HG02678 (cell line): ENCODE results near the gene CACNA1C.

ENCODE experiments used
- ATAC-seq: cut with Tn5 transposase; IDR thresholded peaks from one replicate; pipeline ENCODE4 v1.9.1; 2021; ENCODE audit warnings: mild to moderate bottlenecking, moderate library complexity; ENCODE audit not compliant: unreplicated experiment

CACNA1C gene

DNA sequence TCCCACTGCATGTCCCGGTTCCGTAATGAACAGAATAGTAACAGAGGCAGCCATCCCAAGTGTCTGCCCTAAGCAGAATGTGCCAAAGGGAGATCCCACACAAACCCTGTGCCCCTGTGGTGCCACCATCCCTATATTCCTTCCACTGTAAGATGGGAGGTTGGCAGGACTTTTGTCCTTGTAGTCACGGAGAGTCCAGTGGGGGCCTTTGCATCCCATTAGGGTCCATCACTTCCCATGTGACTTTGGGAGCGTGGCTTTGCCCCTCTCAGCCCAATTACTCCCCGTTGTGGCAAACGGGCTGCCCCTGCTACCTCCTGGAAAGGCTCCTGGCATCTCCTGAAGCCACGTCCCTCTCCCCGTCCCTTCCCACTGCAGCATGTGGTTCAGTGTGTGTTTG is 552.5 kb downstream of the CACNA1C start:
- no peak for ATAC-seq

DNA sequence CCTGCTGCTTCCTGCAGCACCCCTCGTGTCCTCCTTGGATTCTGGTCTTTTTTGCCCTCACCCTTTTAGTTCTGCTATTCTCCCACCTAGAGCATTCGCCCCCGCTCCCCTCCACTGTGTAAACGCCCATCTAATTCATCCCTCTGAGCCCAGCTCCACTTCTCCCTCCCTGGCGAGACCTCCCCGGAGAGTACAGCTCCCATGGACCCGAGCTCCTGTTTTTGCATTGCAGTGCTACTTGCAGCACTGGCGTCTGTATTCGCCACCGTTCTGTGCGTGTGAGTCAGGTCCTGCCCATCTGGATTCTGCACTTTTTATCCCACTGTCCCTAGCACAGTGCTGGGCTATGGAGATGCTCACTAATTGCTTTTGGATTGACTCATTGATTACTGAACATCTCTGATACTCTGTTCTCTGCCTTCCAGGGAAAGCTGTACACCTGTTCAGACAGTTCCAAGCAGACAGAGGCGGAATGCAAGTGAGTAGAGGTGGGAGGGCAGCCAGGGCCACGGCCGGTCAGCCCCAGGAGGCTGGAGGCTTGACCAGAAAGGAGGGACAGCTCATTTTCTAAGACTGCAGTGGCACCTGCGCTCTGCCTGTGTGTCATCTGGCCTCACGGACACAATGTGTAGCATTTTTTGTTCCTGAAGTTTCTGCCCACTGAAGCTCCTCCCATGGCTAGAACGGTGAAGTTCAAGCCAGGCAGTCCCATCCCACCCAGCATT is 553.6 kb downstream of the CACNA1C start:
- ATAC-seq: no peak

DNA sequence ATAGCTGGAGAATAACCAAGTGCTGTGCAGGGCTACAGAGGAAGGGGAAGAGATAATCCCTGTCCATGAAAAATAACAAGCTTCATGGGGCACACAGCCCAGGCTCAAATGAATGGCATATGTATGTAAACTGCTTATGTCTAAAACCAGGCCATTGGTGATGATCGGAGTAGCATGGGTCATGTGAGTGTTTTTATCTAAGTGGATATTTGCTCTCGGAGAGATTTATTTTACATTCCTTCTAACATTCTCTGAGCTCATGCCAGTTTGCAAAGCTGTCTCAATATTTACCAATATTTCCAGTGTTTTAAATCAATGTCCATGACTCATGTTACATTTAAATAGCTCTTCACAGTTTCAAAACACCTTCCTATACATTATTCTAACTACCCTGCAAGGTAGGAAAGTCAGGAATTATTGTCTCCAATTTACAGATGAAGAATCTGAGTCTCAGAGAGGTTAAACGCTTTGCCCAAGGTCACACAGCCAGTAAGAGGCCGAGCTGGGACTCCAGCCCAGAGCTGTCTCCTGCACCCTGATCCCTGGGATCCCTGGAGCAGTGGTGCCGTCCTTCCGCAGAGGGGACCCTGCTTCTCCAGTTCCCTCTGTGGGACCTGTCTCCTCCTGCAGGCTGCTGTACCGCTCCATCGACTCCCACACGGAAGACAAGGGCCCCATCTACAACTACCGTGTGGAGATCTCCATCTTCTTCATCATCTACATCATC is 555.3 kb downstream of the CACNA1C start:
- ATAC-seq: no peak

DNA sequence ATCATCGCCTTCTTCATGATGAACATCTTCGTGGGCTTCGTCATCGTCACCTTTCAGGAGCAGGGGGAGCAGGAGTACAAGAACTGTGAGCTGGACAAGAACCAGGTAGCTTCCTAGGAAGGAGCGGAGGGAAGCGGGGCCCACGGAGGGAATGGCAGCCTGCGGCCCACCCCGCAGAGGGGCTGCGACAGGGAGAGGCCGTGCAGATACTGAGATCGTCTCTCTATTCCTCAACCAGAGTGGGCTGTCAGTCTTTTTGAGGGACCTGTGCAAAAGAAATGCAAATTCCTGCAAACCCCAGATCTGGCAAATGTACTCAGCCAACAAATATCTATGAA is 555.8 kb downstream of the CACNA1C start:
- ATAC-seq: no peak

DNA sequence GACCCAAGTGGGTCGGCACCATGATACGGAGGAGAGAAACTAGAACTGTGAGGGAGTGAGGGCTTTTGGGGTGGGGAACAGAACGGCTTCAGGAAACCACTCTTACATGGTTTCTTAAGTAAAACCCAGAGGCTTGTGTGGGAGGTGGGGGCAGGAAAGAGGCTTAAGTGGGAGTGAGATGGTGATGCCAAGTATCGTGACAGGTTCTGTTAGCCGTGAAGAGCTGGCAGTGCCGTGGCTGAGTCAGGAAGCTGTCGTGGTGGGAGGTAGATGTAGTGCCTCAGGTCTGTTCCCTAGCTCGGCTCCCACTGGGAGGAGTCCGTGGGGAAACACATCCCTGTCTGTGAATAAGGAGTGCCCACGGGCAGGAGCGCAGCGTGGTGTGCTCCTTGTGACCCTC is 556.2 kb downstream of the CACNA1C start:
- no peak for ATAC-seq

DNA sequence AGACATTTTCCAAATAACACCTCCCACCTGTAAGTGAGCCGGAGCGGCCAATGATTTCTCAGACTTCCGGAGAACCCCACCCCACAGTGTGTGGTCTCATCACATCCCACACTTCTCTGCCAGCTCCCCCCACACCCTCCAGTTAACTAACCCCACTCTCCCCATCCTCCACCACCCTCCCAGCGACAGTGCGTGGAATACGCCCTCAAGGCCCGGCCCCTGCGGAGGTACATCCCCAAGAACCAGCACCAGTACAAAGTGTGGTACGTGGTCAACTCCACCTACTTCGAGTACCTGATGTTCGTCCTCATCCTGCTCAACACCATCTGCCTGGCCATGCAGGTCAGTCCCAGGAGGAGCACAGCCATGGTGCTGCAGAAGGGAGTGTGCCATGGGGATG is 557.6 kb downstream of the CACNA1C start:
- ATAC-seq: no peak

DNA sequence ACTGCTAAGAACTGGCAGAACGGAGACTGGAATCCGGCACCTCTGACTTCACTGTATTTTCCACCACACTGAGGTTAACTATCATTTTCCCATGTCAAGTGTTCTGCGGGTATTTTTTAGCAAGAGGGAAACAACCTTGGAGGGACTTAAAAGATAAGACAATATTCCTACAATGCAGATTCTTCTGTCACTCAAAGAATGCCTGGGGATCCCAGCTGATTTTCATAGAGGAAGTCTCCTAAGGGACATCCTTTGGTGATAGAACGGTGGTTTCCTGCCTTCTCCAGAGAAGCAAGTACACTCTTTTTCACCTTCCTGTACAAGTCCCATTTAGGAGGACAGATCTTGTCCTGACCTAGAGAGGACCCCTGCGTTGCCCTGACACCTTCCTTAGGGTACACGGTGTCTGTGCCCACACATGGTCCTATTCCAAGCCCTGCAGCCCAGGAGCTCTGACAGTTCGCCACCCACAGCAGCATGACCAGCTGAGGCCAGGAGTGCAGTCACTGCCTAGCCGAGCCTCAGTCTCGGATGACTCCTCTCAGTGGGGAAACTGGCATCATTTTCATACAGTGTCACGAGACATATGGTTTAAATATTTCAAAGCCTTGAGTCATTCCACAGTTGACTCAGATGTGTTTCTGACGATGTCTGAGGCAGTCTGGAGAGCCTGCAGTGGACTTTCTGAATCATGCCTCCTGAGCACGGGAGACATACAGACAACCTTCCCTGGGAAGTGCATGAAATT is 560.7 kb downstream of the CACNA1C start:
- ATAC-seq: no peak

DNA sequence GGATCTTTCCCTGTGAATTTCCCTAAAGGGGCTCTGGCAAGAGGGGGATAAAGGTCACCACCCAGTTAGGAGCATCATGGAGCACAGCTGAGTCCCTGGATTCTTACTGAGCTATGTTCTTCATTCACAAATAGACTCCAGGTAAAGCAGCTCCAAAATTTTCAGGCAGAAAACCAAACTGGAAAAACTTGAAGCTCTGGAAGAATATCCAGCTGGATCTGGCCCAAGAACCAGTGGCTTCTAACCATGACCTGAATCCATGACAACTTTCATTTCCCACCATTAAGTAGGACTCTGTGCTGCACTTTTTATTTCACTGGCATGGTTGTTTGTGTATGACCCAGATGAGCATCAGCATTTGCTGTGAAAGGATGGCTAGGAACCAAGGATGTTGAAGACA is 561.6 kb downstream of the CACNA1C start:
- no peak for ATAC-seq

DNA sequence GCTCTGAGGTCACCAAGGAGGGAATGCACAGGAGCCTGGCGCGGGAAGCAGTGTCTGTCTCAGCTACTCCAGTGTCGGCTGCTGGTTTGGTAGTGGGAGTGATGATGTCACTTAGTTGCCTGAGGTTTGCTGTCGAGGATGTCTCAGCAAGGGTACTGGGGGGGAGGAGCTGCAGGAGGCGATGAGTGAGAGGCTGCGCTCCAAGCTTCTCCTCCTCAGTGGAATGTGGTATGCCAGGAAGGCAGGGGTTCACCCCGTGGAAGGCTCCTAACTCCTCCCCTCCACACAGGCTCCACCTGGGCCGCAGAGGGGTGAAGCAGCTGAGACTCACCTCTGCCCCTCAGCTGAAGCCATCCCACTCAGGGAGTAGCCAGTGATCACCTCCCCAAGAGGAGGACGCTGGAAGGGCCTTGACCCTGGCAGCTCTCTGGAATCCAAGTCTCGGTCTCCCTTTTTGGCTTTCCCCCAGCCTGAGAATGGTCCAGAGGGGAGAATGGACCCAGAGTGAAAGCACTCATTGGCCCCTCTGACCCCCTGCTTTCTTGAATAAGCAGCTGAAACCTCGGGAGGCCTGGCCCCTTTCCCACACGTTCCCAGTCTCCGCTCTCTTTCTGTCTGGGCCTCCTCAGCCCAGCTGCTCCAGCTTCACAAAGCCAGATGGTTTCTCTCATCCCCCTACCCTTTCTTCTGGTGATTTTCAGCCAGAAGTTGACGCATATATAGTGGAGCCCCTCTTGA is 563.0 kb downstream of the CACNA1C start:
- no peak for ATAC-seq

DNA sequence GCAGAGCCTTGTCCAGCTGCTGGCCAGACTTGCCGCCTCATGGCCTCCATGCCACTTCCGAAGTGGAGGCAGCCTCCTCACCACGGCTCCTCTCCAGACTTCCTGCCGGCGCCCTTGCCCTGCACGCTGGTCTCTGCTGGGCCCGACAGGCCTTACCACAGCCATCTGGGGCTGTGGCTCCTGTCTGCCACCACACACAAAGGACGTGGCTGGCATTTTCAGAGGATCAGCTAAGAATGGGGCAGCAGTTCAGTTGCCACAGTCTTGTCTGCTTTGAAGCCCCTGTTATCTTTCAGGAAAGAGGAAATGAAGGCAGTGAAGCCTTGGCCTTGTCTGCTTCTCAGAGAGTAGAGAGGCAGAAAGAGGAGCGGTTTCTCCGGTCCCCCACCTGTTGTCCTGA is 564.0 kb downstream of the CACNA1C start:
- no peak for ATAC-seq

DNA sequence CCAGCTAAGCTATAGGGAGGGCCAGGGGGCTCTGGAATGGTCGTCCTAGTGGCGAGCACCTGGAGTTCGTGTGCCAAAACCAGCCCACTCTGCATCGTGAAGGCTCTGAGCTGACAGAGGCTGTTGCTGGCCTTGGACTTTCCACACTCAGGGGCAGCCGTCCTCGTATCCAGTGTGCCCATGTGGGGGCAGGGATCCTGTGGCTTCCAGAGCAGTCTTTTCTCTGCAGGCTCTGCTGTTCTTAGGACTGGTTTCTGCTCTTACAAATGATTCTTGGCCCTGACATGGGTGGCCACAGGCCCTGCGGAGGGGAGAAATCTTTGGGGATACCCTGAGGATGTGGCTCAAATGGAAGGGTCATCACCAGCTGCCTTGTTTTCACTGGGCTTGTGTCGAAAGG is 564.6 kb downstream of the CACNA1C start:
- no peak for ATAC-seq

DNA sequence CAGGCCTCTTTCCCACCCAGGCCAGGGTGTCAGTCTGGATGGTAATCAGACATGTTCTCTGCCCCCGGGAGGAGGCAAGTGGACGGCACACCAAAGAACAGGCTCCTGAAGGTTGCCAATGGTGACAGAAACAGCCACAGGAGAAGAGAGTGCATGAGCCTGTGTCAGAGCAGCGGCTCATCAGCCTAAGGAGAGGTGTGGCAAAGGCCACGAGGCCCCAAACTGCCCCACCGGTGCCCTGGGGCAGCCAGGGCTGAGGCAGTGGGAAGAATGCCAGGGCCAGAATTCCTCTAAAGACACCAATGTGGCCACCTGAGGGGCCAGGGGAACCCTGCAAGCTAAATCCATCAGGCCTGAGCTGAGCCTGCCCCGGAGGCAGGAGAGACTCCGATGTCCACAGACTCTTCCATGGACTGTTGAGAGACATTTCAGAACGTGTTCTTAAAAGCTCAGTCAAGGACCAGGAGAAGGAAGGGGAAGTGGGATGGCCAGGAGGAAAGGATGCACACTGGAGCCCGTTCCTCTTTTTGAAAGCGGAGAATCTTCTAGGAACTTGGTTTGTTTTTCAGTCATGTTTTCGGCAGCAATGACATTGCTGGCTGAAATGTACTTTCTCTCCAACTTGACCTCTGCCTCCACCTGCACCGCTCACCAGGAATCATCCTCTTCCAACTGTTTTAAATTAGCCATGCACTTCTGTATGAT is 565.7 kb downstream of the CACNA1C start:
- no peak for ATAC-seq

DNA sequence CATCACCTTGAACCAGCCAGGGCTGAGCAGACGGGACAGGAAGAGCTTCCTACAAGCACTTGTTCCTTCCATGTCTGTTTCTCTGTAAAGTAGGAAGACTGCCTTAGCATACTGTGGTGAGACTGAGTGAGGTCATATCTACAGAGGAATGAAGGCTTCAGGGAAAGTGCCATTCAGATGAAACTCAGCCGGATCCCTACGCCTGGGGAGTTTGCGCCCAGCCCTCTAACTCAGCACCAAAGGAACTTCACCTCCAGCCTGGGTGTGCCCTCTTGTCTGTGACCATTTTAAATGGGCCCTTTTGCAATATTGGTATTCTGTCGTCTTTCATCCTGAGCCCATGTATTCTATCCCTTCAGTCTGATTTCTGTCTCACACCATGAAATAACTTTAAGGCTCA is 566.3 kb downstream of the CACNA1C start:
- no peak for ATAC-seq

DNA sequence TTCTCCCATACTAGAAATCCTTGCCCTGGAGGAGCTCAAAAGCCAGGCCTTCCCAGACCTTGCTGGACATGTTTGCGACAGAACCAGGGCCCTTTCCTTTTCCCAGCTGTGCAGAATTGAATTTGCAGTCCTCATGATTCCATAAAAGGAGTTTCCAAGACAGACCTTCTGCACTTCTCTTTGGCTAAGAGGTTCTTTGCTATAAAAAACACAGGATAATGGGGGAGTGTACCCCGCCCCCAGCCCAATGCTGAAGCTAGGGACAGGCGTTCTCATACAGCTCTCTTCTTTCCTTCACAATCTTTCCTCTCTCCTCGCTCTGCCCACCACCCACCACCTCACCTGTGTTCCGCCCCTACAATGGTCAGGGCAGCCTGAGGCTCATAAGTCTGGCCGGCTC is 569.7 kb downstream of the CACNA1C start:
- ATAC-seq: no peak

DNA sequence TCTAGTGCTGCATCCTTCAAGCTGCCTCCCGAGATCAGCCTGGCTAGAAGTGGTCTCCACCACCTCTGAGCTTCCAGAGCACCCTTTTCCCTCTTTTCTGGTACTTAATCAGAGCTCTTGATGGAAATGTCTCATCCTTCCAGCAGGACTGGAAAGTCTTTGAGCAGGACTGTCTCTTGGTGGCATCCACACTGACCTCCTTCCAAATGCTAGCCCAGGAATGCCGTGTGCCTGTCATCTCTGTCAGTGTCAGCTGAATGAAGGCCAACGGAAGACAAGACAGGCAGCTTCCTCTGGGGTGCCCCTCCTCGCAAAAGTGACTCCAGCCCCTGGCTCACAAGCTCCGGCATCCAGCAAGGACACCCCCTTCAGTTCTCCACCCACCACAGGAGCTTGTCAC is 570.7 kb downstream of the CACNA1C start:
- ATAC-seq: no peak

DNA sequence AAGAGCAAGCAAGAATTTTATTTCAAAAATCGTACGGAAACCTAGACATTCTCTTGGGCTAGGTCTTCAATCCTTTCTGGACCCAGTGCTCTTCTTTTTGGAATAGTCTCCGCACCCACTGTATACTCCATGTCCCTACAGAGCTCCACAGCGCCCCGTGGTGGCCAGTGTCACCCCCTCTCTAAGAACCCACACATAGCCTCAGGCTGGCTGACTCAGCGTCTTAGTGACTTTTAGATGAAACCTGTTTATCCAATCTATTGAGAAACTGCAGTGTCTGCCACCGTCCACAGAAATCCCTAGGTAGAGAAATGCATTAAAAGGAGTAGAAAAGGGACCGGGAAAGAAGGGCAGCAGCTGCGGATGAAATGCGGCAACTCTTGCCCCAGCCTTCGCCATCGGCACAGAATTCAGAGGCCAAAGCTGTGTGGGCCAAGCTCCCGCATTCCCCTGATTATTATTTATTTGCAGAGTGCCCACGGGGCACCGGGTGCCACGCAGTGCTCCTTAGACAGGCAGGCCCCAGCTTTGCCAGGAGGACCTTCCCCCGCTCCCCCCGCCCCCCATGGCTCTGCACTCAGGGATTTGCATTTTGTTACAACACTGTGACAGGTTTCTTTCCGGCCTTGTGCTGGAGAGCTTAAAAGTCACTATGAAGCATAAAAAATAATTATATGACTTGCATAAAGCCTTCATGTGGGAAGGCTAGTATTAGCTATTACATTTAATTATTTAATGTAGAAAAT is 571.9 kb downstream of the CACNA1C start:
- ATAC-seq: no peak

DNA sequence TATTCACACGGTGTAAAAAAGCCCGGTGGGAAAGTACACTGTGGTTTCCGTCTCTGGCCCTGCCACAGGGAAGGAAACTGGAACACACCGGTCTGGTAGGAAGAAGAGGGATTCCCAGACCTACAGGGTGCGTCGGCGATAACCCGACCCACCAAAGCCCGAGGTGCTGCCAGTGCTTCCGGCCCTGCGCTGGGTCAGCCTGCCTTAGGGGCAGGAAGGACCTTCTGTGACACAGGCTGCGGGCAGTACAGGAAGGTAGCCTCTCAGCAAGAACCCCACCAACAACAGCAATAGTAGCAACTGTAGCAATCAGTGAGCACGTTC is 572.5 kb downstream of the CACNA1C start:
- no peak for ATAC-seq

DNA sequence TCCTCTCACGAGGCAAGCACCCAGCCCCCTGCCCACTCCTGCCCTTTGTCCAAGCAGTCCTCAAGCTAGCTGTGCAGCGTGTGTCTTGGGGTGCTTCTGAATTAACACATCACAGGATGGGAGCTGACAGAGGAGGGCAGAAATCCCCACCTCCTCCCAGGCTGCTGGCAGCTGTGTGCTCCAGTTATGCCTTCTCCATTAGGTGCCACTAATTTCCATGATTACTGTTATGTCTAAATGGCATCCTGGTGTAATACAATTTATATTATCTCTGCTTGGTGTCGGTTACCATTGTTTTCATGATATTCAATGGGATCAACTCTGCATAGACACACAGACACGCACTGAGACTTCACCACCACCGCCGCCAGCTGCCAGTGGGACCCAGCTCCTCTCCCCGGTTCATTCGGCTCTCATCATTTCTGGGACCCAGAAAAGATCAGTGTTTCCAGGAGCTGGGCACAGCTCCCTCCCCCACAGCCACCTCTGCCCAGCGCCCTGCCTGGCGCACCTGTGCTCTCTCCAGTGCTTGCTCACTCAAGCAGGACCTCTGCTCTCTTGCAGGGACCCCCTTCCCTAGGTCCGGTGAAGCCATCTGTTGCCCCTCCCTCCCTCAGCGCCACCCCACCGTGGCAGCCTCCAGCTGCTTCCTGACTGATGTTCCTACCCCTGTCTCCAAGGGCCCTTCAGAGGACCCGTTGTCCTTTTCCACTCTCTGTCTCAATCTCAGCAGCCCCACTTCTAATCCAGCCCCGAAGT is 574.5 kb downstream of the CACNA1C start:
- no peak for ATAC-seq

DNA sequence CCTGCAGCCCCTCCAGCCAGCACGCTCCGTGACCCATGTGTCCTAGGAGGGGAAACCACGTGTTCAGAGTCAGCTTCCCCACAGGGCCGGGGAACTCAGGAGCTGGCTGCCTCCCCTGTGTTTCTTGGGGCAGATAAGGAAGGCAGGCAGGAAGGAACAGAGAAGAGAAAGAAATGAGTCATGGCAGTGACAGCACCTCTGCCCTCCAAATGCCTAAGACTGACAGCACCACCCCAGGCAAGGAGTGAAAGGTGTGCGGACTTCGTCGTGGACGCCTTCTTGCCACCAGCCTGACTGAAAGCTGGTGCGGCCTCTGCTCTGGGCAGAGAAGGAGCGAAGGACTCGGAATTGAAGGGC is 575.0 kb downstream of the CACNA1C start:
- no peak for ATAC-seq

DNA sequence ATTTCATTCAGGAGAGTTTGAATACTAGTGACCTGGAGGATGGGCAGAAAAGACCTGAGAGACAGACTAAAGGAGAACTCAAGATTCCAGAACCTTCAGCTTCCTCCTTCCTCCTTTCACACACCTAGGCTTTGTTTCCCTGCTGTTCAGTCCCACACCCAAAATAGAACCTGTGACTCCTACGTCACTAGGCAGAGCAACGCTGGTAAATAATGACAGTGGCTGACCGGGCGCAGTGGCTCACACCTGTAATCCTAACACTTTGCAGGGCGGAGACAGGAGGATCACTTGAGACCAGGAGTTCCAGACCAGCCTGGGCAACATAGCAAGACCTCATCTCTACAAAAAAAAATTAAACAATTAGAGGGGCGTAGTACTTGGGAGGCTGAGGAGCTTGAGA is 575.6 kb downstream of the CACNA1C start:
- no peak for ATAC-seq
